ENCODE measurements around the gene CCND2.

Gene CCND2

GRCh38 chr12:4273652-4274395 lies at the start of gene CCND2:
Gene CCND2, plus strand, starts transcription at chr12:4273762. Its CDS starts 279 bp downstream, at chr12:4274041.
- no peak for TF ChIP-seq CTCF (conservative IDR thresholded peaks at IDR 0.05)
- H3K27ac ChIP-seq: no peak within 1 kb of the TSS

GRCh38 chr12:4224206-4224889 lies 49.2 kb upstream of the CCND2 start:
- H3K27ac ChIP-seq: no peak overlapping the region
- TF ChIP-seq ZFX (IDR thresholded peaks at IDR 0.05): no peak
- no peak for TF ChIP-seq CTCF (conservative IDR thresholded peaks at IDR 0.05)

GRCh38 chr12:4225571-4225970 lies 48.0 kb upstream of the CCND2 start:
- H3K27ac ChIP-seq: no peak overlapping the region
- TF ChIP-seq CTCF (conservative IDR thresholded peaks at IDR 0.05): no peak
- TF ChIP-seq ZFX (IDR thresholded peaks at IDR 0.05): no peak

- H3K27ac ChIP-seq: no peak overlapping the region
These were observed 46.5 kb upstream of the CCND2 start for GRCh38 chr12:4227046-4227445.

GRCh38 chr12:4228122-4228580 lies 45.4 kb upstream of the CCND2 start:
- no peak overlapping the region for H3K27ac ChIP-seq
- TF ChIP-seq ZFX (IDR thresholded peaks at IDR 0.05) (no peak), CTCF (conservative IDR thresholded peaks at IDR 0.05) (no peak)

More at GRCh38 chr12:4227046-4227445, 46.5 kb upstream of the CCND2 start:
- TF ChIP-seq CTCF (conservative IDR thresholded peaks at IDR 0.05): no peak
- TF ChIP-seq ZFX (IDR thresholded peaks at IDR 0.05): no peak

GRCh38 chr12:4230526-4230925 lies 43.0 kb upstream of the CCND2 start:
- no peak overlapping the region for H3K27ac ChIP-seq
- TF ChIP-seq ZFX (IDR thresholded peaks at IDR 0.05) (no peak), CTCF (conservative IDR thresholded peaks at IDR 0.05) (no peak)

- no peak overlapping the region for H3K27ac ChIP-seq
- no peak for TF ChIP-seq CTCF (conservative IDR thresholded peaks at IDR 0.05)
- TF ChIP-seq ZFX (IDR thresholded peaks at IDR 0.05): no peak
These were observed 35.0 kb upstream of the CCND2 start for GRCh38 chr12:4238577-4238976.

All from C4-2B (cell line).